IPS-11a (cell line): ENCODE measurements around the gene CLEC4A.
"Not testable (repeated sequence)": the region's sequence is repeated elsewhere in the genome, so short reads cannot be mapped to it uniquely, and the experiment has no call there.

Source experiments
- H3K4me3 ChIP-seq: one replicate; pipeline ENCODE4 v1.5.1; 2013; ENCODE audit warnings: low read depth, low read length, control low read depth

CLEC4A gene

GRCh38 chr12:8123124-8123912 is at the start of gene CLEC4A:
TSS of gene CLEC4A (plus strand) at chr12:8123617. CDS start at chr12:8123879, 262 bp downstream.
- no peak within 1 kb of the TSS for H3K4me3 ChIP-seq

- no peak overlapping the region for H3K4me3 ChIP-seq
Measured at GRCh38 chr12:8075935-8076334, 47.5 kb upstream of the CLEC4A start.

GRCh38 chr12:8076366-8076765 is 47.1 kb upstream of the CLEC4A start:
- H3K4me3 ChIP-seq: no peak overlapping the region

- H3K4me3 ChIP-seq: no peak overlapping the region
Measured at GRCh38 chr12:8077207-8077606, 46.2 kb upstream of the CLEC4A start.

GRCh38 chr12:8078398-8078797 is 45.0 kb upstream of the CLEC4A start:
- no peak overlapping the region for H3K4me3 ChIP-seq

GRCh38 chr12:8078916-8079315 is 44.5 kb upstream of the CLEC4A start:
- no peak overlapping the region for H3K4me3 ChIP-seq

- H3K4me3 ChIP-seq: no peak overlapping the region
Measured at GRCh38 chr12:8080120-8080519, 43.3 kb upstream of the CLEC4A start.

GRCh38 chr12:8081251-8081920 is 42.0 kb upstream of the CLEC4A start:
- H3K4me3 ChIP-seq: peak overlapping the region; percentile 100

GRCh38 chr12:8082808-8083100 is 40.7 kb upstream of the CLEC4A start:
- peak overlapping the region; percentile 100 for H3K4me3 ChIP-seq

- H3K4me3 ChIP-seq: not testable (repeated sequence)
Measured at GRCh38 chr12:8084351-8084750, 39.1 kb upstream of the CLEC4A start.

GRCh38 chr12:8087666-8088065 is 35.8 kb upstream of the CLEC4A start:
- H3K4me3 ChIP-seq: no peak overlapping the region

GRCh38 chr12:8088574-8088973 is 34.8 kb upstream of the CLEC4A start:
- no peak overlapping the region for H3K4me3 ChIP-seq

- not testable (repeated sequence) for H3K4me3 ChIP-seq
Measured at GRCh38 chr12:8089277-8089676, 34.1 kb upstream of the CLEC4A start.

- H3K4me3 ChIP-seq: no peak overlapping the region
Measured at GRCh38 chr12:8089716-8090115, 33.7 kb upstream of the CLEC4A start.

GRCh38 chr12:8093291-8093690 is 30.1 kb upstream of the CLEC4A start:
- H3K4me3 ChIP-seq: no peak overlapping the region

GRCh38 chr12:8096281-8096915 is 27.0 kb upstream of the CLEC4A start:
- no peak overlapping the region for H3K4me3 ChIP-seq

GRCh38 chr12:8099235-8099634 is 24.2 kb upstream of the CLEC4A start:
- H3K4me3 ChIP-seq: no peak overlapping the region

- no peak overlapping the region for H3K4me3 ChIP-seq
Measured at GRCh38 chr12:8108808-8109398, 14.5 kb upstream of the CLEC4A start.

GRCh38 chr12:8113117-8113516 is 10.3 kb upstream of the CLEC4A start:
- H3K4me3 ChIP-seq: not testable (repeated sequence)

GRCh38 chr12:8120072-8120713 is 3.2 kb upstream of the CLEC4A start:
- no peak overlapping the region for H3K4me3 ChIP-seq

GRCh38 chr12:8127138-8127537 is 3.7 kb downstream of the CLEC4A start:
- no peak overlapping the region for H3K4me3 ChIP-seq
